ENCODE results near the gene SET. TPM values are rescaled to one million over a fixed set of nuclear protein-coding genes. Genes with fewer than 3 reads are reported as not detected.

Gene SET
- total and polyA plus RNA-seq, 2 of the 13 experiments (the other 11 are each of a cell fraction or from before 2014, with no cell fraction given), result 94.2 to 611 TPM

DNA sequence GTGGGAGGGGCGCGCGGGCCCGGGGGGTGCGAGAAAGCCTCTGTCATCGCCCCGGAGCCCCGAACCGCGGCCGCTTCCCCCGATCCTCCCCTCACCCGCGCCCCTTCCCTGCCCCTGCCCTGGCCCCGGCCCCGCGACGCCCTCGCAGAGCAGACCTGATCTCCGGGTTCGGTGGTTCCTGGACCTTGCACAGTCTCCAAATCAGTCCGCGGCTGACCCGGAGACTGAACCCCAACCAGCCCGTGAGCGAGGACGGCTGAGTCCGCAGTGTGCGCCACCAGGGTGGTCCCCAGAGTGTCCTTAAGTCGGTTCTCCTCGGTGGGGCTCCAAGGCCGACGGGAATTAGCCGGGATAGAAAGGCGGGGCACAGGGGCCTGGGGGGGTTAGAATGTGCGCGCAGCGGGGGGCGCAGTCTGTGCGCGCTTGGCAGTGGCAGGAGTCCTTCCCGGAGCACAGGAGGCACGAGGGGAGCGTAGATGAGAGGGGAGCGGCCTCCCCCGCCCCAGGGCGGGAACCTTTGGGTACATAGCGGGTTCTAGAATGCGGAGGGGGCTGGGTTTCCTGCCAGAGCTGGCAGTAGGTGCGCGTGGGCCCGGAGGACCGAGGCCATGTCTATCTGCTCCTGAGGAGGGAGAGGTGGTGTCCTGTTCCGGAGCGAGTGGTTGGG is 14.1 kb downstream of the SET start (continued):
- TF ChIP-seq, protein P1, sequence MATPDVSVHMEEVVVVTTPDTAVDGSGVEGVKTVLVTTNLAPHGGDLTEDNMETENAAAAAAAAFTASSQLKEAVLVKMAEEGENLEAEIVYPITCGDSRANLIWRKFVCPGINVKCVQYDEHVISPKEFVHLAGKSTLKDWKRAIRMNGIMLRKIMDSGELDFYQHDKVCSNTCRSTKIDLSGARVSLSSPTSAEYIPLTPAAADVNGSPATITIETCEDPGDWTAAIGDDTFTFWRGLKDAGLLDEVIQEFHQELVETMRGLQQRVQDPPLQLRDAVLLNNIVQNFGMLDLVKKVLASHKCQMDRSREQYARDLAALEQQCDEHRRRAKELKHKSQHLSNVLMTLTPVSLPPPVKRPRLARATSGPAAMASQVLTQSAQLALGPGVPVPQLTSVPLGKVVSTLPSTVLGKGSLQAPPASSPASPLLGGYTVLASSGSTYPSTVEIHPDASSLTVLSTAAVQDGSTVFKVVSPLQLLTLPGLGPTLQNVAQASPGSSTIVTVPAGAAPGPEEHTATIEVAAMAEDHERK (CRISPR knock-in tag; IDR thresholded peaks at IDR 0.05; ENCODE audit: low read depth), result no peak
- no peak; the same call in 1 of the 2 replicates for TF ChIP-seq HNF4G (IDR thresholded peaks at IDR 0.05; ENCODE audit: borderline replicate concordance, low read depth, low read length)
- TF ChIP-seq HNF4G (CRISPR knock-in tag; IDR thresholded peaks at IDR 0.05; ENCODE audit: borderline replicate concordance, low read depth), result no peak
- TF ChIP-seq CENPT (CRISPR knock-in tag; IDR thresholded peaks at IDR 0.05; ENCODE audit: low read depth), result no peak
- TF ChIP-seq KDM6A (CRISPR knock-in tag; IDR thresholded peaks at IDR 0.05; ENCODE audit: low read depth), result no peak
- no peak for TF ChIP-seq FOXK1 (CRISPR knock-in tag; IDR thresholded peaks at IDR 0.05; ENCODE audit: borderline replicate concordance, low read depth)
- TF ChIP-seq, protein P2, sequence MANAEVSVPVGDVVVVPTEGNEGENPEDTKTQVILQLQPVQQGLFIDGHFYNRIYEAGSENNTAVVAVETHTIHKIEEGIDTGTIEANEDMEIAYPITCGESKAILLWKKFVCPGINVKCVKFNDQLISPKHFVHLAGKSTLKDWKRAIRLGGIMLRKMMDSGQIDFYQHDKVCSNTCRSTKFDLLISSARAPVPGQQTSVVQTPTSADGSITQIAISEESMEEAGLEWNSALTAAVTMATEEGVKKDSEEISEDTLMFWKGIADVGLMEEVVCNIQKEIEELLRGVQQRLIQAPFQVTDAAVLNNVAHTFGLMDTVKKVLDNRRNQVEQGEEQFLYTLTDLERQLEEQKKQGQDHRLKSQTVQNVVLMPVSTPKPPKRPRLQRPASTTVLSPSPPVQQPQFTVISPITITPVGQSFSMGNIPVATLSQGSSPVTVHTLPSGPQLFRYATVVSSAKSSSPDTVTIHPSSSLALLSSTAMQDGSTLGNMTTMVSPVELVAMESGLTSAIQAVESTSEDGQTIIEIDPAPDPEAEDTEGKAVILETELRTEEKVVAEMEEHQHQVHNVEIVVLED (CRISPR knock-in tag; IDR thresholded peaks at IDR 0.05; ENCODE audit: borderline replicate concordance), result 0 out of 2 replicates have a peak, but pooled peaks have one; percentile 9
- TF ChIP-seq, protein P3, sequence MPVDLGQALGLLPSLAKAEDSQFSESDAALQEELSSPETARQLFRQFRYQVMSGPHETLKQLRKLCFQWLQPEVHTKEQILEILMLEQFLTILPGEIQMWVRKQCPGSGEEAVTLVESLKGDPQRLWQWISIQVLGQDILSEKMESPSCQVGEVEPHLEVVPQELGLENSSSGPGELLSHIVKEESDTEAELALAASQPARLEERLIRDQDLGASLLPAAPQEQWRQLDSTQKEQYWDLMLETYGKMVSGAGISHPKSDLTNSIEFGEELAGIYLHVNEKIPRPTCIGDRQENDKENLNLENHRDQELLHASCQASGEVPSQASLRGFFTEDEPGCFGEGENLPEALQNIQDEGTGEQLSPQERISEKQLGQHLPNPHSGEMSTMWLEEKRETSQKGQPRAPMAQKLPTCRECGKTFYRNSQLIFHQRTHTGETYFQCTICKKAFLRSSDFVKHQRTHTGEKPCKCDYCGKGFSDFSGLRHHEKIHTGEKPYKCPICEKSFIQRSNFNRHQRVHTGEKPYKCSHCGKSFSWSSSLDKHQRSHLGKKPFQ (CRISPR knock-in tag; IDR thresholded peaks at IDR 0.05; ENCODE audit: insufficient replicate concordance), result no peak
- TF ChIP-seq, protein P4, sequence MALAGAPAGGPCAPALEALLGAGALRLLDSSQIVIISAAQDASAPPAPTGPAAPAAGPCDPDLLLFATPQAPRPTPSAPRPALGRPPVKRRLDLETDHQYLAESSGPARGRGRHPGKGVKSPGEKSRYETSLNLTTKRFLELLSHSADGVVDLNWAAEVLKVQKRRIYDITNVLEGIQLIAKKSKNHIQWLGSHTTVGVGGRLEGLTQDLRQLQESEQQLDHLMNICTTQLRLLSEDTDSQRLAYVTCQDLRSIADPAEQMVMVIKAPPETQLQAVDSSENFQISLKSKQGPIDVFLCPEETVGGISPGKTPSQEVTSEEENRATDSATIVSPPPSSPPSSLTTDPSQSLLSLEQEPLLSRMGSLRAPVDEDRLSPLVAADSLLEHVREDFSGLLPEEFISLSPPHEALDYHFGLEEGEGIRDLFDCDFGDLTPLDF (CRISPR knock-in tag; IDR thresholded peaks at IDR 0.05), result no peak
- no peak for TF ChIP-seq SP140L (CRISPR knock-in tag; IDR thresholded peaks at IDR 0.05; ENCODE audit: borderline replicate concordance)
- TF ChIP-seq, protein P5, sequence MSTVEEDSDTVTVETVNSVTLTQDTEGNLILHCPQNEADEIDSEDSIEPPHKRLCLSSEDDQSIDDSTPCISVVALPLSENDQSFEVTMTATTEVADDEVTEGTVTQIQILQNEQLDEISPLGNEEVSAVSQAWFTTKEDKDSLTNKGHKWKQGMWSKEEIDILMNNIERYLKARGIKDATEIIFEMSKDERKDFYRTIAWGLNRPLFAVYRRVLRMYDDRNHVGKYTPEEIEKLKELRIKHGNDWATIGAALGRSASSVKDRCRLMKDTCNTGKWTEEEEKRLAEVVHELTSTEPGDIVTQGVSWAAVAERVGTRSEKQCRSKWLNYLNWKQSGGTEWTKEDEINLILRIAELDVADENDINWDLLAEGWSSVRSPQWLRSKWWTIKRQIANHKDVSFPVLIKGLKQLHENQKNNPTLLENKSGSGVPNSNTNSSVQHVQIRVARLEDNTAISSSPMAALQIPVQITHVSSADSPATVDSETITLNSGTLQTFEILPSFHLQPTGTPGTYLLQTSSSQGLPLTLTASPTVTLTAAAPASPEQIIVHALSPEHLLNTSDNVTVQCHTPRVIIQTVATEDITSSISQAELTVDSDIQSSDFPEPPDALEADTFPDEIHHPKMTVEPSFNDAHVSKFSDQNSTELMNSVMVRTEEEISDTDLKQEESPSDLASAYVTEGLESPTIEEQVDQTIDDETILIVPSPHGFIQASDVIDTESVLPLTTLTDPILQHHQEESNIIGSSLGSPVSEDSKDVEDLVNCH (CRISPR knock-in tag; IDR thresholded peaks at IDR 0.05), result no peak
- no peak for TF ChIP-seq ZNF263 (CRISPR knock-in tag; IDR thresholded peaks at IDR 0.05)
- no peak for TF ChIP-seq FIP1L1 (IDR thresholded peaks at IDR 0.05; ENCODE audit: borderline replicate concordance, insufficient read depth, low read depth, low read length)
- no peak for TF ChIP-seq ZNF775 (CRISPR knock-in tag; IDR thresholded peaks at IDR 0.05; ENCODE audit: borderline replicate concordance)
- TF ChIP-seq, protein P6, sequence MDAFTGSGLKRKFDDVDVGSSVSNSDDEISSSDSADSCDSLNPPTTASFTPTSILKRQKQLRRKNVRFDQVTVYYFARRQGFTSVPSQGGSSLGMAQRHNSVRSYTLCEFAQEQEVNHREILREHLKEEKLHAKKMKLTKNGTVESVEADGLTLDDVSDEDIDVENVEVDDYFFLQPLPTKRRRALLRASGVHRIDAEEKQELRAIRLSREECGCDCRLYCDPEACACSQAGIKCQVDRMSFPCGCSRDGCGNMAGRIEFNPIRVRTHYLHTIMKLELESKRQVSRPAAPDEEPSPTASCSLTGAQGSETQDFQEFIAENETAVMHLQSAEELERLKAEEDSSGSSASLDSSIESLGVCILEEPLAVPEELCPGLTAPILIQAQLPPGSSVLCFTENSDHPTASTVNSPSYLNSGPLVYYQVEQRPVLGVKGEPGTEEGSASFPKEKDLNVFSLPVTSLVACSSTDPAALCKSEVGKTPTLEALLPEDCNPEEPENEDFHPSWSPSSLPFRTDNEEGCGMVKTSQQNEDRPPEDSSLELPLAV (CRISPR knock-in tag; conservative IDR thresholded peaks at IDR 0.05; ENCODE audit: low read depth), result no peak
- no peak for TF ChIP-seq SP1 (IDR thresholded peaks at IDR 0.05)
- TF ChIP-seq SP1 (CRISPR knock-in tag; IDR thresholded peaks at IDR 0.05), result no peak
- no peak for TF ChIP-seq KAT2B (IDR thresholded peaks at IDR 0.05; ENCODE audit: borderline replicate concordance, low read depth, low read length)
